Measurements from ENCODE around the gene AKAP6. TPM values are rescaled to one million over a fixed set of nuclear protein-coding genes. Genes with fewer than 3 reads are reported as not detected.

The AKAP6 gene
- total RNA-seq, 1 donor from 2014 or later: 1.3 TPM

DNA sequence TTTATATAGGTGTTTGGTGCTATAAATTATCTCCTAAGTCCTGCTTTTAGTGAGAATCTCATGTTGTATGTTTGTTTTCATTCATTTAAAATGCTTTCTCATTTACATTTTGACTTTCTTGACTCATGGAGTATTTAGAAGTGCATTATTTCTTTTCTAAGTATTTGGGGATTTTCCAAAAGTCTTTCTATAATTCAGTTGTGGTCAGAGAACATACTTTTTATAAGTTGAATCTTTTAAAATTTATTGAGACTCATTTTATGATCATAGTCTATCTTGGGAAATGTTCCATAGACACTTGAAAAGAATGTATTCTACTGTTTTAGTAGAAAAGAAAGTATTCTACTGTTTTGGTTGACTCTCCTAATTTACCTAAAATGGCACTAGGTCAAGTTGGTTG lies 168.2 kb downstream of the AKAP6 start:
- TF ChIP-seq, protein P1, sequence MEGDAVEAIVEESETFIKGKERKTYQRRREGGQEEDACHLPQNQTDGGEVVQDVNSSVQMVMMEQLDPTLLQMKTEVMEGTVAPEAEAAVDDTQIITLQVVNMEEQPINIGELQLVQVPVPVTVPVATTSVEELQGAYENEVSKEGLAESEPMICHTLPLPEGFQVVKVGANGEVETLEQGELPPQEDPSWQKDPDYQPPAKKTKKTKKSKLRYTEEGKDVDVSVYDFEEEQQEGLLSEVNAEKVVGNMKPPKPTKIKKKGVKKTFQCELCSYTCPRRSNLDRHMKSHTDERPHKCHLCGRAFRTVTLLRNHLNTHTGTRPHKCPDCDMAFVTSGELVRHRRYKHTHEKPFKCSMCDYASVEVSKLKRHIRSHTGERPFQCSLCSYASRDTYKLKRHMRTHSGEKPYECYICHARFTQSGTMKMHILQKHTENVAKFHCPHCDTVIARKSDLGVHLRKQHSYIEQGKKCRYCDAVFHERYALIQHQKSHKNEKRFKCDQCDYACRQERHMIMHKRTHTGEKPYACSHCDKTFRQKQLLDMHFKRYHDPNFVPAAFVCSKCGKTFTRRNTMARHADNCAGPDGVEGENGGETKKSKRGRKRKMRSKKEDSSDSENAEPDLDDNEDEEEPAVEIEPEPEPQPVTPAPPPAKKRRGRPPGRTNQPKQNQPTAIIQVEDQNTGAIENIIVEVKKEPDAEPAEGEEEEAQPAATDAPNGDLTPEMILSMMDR (IDR thresholded peaks at IDR 0.05; ENCODE audit: insufficient read depth, low read length, poor library complexity, severe bottlenecking): no peak
- Histone ChIP-seq H3K27me3 (ENCODE audit: control insufficient read depth, insufficient read depth, low read length) (no peaks in the 10 kb centered on the region), H3K4me3 (ENCODE audit: low read depth, low read length) (no peak overlapping the region), H3K36me3 (ENCODE audit: control insufficient read depth, insufficient read depth, low read length) (no peaks in the 10 kb centered on the region)
- DNase-seq (ENCODE audit: low read depth): no peak

- H3K27me3 ChIP-seq (ENCODE audit: control insufficient read depth, insufficient read depth, low read length): no peaks in the 10 kb centered on the region
- no peak overlapping the region for H3K4me3 ChIP-seq (ENCODE audit: low read depth, low read length)
- TF ChIP-seq, protein P1 (IDR thresholded peaks at IDR 0.05; ENCODE audit: insufficient read depth, low read length, poor library complexity, severe bottlenecking): no peak
- DNase-seq (ENCODE audit: low read depth): peak; percentile 26
- H3K36me3 ChIP-seq (ENCODE audit: control insufficient read depth, insufficient read depth, low read length): no peaks in the 10 kb centered on the region
These were observed 178.2 kb downstream of the AKAP6 start for GRCh38 chr14:32507029-32507984.

GRCh38 chr14:32508281-32508680 lies 179.2 kb downstream of the AKAP6 start:
- H3K36me3 ChIP-seq (ENCODE audit: control insufficient read depth, insufficient read depth, low read length): no peaks in the 10 kb centered on the region
- H3K4me3 ChIP-seq (ENCODE audit: low read depth, low read length): no peak overlapping the region
- H3K27me3 ChIP-seq (ENCODE audit: control insufficient read depth, insufficient read depth, low read length): no peaks in the 10 kb centered on the region
- TF ChIP-seq, protein P1 (IDR thresholded peaks at IDR 0.05; ENCODE audit: insufficient read depth, low read length, poor library complexity, severe bottlenecking): no peak
- DNase-seq (ENCODE audit: low read depth): no peak

- H3K4me3 ChIP-seq (ENCODE audit: low read depth, low read length): no peak overlapping the region
- peak; percentile 54 for DNase-seq (ENCODE audit: low read depth)
These were observed 180.6 kb downstream of the AKAP6 start for GRCh38 chr14:32509632-32510187.

DNA sequence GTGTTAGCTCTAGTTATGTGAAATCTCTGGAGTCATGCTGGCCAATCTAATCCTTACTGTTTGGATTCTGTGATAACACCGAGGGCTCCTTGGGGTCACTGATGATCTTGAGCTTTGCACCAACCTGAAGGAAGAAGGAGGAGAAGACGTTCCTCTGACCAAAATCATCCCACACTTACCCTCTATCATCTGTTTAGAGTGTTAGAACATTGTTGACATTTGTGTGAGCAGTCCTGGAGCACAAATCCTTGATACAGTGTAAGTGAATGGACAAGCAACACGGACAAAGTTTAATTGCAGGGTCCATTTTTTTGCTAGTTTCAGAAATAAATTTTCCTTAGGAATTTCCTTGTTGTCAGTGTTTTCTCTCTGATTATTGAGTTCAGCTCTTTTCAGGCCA lies 181.7 kb downstream of the AKAP6 start:
- TF ChIP-seq, protein P1 (IDR thresholded peaks at IDR 0.05; ENCODE audit: insufficient read depth, low read length, poor library complexity, severe bottlenecking): no peak
- no peak for DNase-seq (ENCODE audit: low read depth)
- Histone ChIP-seq H3K4me3 (ENCODE audit: low read depth, low read length) (no peak overlapping the region), H3K36me3 (ENCODE audit: control insufficient read depth, insufficient read depth, low read length) (no peaks in the 10 kb centered on the region), H3K27me3 (ENCODE audit: control insufficient read depth, insufficient read depth, low read length) (no peaks in the 10 kb centered on the region)

More at GRCh38 chr14:32509632-32510187, 180.6 kb downstream of the AKAP6 start:
- H3K36me3 ChIP-seq (ENCODE audit: control insufficient read depth, insufficient read depth, low read length): no peaks in the 10 kb centered on the region
- no peaks in the 10 kb centered on the region for H3K27me3 ChIP-seq (ENCODE audit: control insufficient read depth, insufficient read depth, low read length)
- TF ChIP-seq, protein P1 (IDR thresholded peaks at IDR 0.05; ENCODE audit: insufficient read depth, low read length, poor library complexity, severe bottlenecking): no peak

Measured in kidney epithelial cell (primary cell).